Breast epithelium (tissue), 3 donors: Measurements from ENCODE around the gene POP7.
"Not testable (repeated sequence)": the region's sequence is repeated elsewhere in the genome, so short reads cannot be mapped to it uniquely, and the experiment has no call there.

Source experiments
- POLR2AphosphoS5 ChIP-seq, 3 donors: sonication (generic); formaldehyde crosslinking; IDR thresholded peaks; one replicate each; pipeline ENCODE4 v1.6.1; 2017; ENCODE audit warnings: antibody characterized with exemption in 3 of 3
- TF ChIP-seq, protein P1 (sequence below), 3 donors: fragments of 450-650 bp; IDR thresholded peaks; one replicate each; pipeline ENCODE4 v1.5.1; 2016 to 2017; ENCODE audit warnings: antibody characterized with exemption in 3 of 3, mild to moderate bottlenecking in 3 of 3, moderate library complexity in 3 of 3

DNA sequence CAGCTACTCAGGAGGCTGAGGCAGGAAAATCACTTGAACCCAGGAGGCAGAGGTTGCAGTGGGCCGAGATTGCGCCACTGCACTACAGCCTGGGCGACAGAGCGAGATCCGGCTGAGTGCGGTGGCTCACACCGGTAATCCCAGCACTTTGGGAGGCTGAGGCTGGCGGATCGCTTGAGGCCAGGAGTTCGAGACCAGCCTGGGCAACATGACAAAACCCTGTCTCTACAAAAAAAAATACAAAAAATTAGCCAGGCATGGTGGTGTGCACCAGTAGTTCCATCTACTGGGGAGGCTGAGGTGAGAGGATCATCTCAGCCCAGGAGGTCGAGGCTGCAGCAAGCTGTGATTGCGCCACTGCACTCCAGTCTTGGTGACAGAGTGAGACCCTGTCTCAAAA, 36.8 kb upstream of the POP7 start:
- TF ChIP-seq, protein P1, sequence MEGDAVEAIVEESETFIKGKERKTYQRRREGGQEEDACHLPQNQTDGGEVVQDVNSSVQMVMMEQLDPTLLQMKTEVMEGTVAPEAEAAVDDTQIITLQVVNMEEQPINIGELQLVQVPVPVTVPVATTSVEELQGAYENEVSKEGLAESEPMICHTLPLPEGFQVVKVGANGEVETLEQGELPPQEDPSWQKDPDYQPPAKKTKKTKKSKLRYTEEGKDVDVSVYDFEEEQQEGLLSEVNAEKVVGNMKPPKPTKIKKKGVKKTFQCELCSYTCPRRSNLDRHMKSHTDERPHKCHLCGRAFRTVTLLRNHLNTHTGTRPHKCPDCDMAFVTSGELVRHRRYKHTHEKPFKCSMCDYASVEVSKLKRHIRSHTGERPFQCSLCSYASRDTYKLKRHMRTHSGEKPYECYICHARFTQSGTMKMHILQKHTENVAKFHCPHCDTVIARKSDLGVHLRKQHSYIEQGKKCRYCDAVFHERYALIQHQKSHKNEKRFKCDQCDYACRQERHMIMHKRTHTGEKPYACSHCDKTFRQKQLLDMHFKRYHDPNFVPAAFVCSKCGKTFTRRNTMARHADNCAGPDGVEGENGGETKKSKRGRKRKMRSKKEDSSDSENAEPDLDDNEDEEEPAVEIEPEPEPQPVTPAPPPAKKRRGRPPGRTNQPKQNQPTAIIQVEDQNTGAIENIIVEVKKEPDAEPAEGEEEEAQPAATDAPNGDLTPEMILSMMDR (IDR thresholded peaks at IDR 0.05): not testable (repeated sequence)
- TF ChIP-seq POLR2AphosphoS5 (IDR thresholded peaks at IDR 0.05): not testable (repeated sequence)
